Lung (tissue), 12 donors: ENCODE measurements around the gene ARHGEF25. TPM values are rescaled to one million over a fixed set of nuclear protein-coding genes. Genes with fewer than 3 reads are reported as not detected.

Source experiments
- ATAC-seq: fragments of 200-7000 bp; cut with Tn5 transposase; one replicate; pipeline ENCODE4 v1.9.1; 2020; ENCODE audit warnings: moderate number of reproducible peaks; ENCODE audit not compliant: insufficient read depth, low FRiP score
- DNase-seq, 3 donors: peaks; one replicate each; pipeline ENCODE4 v3.0.0-alpha.2; 2013 to 2017
- H3K27ac ChIP-seq, 2 donors: one replicate each; pipeline ENCODE4 v1.5.1; 2013; ENCODE audit warnings: mild to moderate bottlenecking in 2 of 2, moderate library complexity in 2 of 2, control low read depth in 1 of 2, inconsistent platforms in 1 of 2, low read depth in 1 of 2, low read length in 1 of 2
- H3K27me3 ChIP-seq, 3 donors: one replicate each; pipeline ENCODE4 v1.5.1; 2013; ENCODE audit warnings: low read length in 2 of 3; ENCODE audit not compliant: control insufficient read depth in 3 of 3, insufficient read depth in 3 of 3
- H3K36me3 ChIP-seq, 4 donors: one replicate each; pipeline ENCODE4 v1.5.1; 2013; ENCODE audit warnings: low read length in 4 of 4, mild to moderate bottlenecking in 1 of 4, moderate library complexity in 1 of 4; ENCODE audit not compliant: control insufficient read depth in 4 of 4, insufficient read depth in 4 of 4
- H3K4me1 ChIP-seq, 5 donors: one replicate each; pipeline ENCODE4 v1.5.1; 2013; ENCODE audit warnings: low read length in 5 of 5, mild to moderate bottlenecking in 2 of 5, moderate library complexity in 1 of 5; ENCODE audit not compliant: control insufficient read depth in 5 of 5, insufficient read depth in 5 of 5
- H3K4me3 ChIP-seq: one replicate; pipeline ENCODE4 v1.5.1; 2013; ENCODE audit warnings: mild to moderate bottlenecking, control low read depth, moderate library complexity
- H3K9ac ChIP-seq, 2 donors: one replicate each; pipeline ENCODE4 v1.5.1; 2013; ENCODE audit warnings: low read length in 2 of 2, control low read depth in 1 of 2; ENCODE audit not compliant: insufficient read depth in 1 of 2
- H3K9me3 ChIP-seq, 4 donors: one replicate each; pipeline ENCODE4 v1.5.1; 2013; ENCODE audit warnings: low read length in 3 of 4, mild to moderate bottlenecking in 1 of 4, moderate library complexity in 1 of 4; ENCODE audit not compliant: control insufficient read depth in 4 of 4, insufficient read depth in 3 of 4
- CTCF ChIP-seq: IDR thresholded peaks from 2 replicates; pipeline ENCODE4 v1.5.1; 2012; ENCODE audit warnings: mild to moderate bottlenecking; ENCODE audit errors: control extremely low read depth, extremely low read depth
- WGBS, 2 donors: extraction: QIAGEN DNeasy Blood & Tissue Kit; methylation state at CpG; one replicate each; pipeline ENCODE4 v1.1.7; 2013; 5-methylcytosine and 5-hydroxymethylcytosine counted together
- polyA plus RNA-seq, 2 donors: library from polyadenylated mRNA; stranded (reverse); fragments of 200-250 nt; gene quantifications; one replicate each; pipeline ENCODE4 v1.2.1, GENCODE V29; 2013
- total RNA-seq, 2 donors: library from RNA; depleted of rRNA in 1 of 2; stranded (reverse); fragments of >200 nt in 1 of 2; gene quantifications; one replicate each; pipeline ENCODE4 v1.2.1, GENCODE V29; 2014 to 2021
- donor health status: control.
- donor health status: control.
- donor health status: Bipolar disorder and iron deficiency.
- donor health status: healthy.
- donor health status: DM: yes; HTN: yes; CAD: no.

The ARHGEF25 gene
- total and polyA plus RNA-seq, 4 donors: 7.8 to 23.0 (median 11.3) TPM

GRCh38 chr12:57590864-57591781, 20.1 kb upstream of the ARHGEF25 start, which contains the start of gene PIP4K2C:
PIP4K2C (plus strand) TSS chr12:57591192; CDS start chr12:57591290, 98 bp downstream.
- no peak for TF ChIP-seq CTCF
- Histone ChIP-seq H3K4me1 (peaks cover 0 to 18% (median 5%) of the 10 kb centered on the region in 5 donors), H3K9ac (peak within 1 kb of the TSS; percentile 37 to 62), H3K27ac (peak within 1 kb of the TSS; percentile 70 to 76), H3K4me3 (peak within 1 kb of the TSS; percentile 98), H3K9me3 (no peaks in the 10 kb centered on the region), H3K27me3 (peaks cover 0 to 8% (median 8%) of the 10 kb centered on the region in 3 donors), H3K36me3 (peaks cover 0 to 7% (median 0%) of the 10 kb centered on the region in 4 donors)
- WGBS, 2 donors: 1% methylated on average over 68 to 69 of the region's 69 CpGs
- ATAC-seq (peak; percentile 94), DNase-seq (peak; percentile 66 to 81 (median 72))

DNA sequence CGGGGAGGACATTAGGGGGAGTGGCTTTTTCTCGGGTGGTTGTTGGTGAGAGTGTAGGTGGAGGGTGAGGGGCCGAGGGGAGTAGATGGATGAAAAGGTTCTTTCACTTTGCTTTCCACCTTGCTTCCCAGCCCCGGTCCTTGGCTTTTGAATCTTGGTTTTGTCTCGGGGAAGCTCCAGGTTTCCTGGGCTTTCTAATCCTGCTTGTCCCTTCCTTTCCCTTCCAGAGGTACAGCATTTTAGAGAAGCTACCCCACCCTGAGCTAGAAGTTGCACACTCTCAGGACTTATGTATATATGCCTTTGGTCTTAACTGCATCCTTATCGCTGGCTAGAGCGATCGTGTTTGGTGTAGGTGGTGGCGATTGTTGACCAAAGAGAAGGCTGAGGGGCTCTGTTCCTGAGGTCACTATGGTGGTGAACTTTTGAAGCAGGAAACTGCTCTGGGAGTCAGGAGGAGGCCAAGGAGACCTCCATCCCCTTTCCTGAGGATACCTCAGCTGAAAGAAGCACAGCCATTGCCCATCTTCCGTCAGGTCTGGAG, 19.4 kb upstream of the ARHGEF25 start:
- H3K9ac ChIP-seq: peak overlapping the region in 1 of 2 donors; percentile 14
- peak; percentile 34 for ATAC-seq
- H3K4me1 ChIP-seq: peaks cover 0 to 18% (median 5%) of the 10 kb centered on the region in 5 donors
- 44 to 55% methylated on average over 10 of the region's 10 CpGs for WGBS, 2 donors
- no peak for TF ChIP-seq CTCF
- peaks cover 0 to 8% (median 8%) of the 10 kb centered on the region in 3 donors for H3K27me3 ChIP-seq
- DNase-seq: peak in 1 of 3 donors; percentile 33
- H3K9me3 ChIP-seq: no peaks in the 10 kb centered on the region
- peak overlapping the region in 1 of 2 donors; percentile 76 for H3K27ac ChIP-seq
- H3K36me3 ChIP-seq: peaks cover 0 to 7% (median 1%) of the 10 kb centered on the region in 4 donors
- H3K4me3 ChIP-seq: peak overlapping the region; percentile 98

GRCh38 chr12:57592551-57593165, 18.6 kb upstream of the ARHGEF25 start:
- Histone ChIP-seq H3K27ac (no peak overlapping the region), H3K9ac (no peak overlapping the region), H3K4me3 (no peak overlapping the region), H3K36me3 (peaks cover 0 to 7% (median 3%) of the 10 kb centered on the region in 4 donors), H3K27me3 (peaks cover 0 to 7% (median 5%) of the 10 kb centered on the region in 3 donors), H3K9me3 (no peaks in the 10 kb centered on the region), H3K4me1 (peaks cover 0 to 18% (median 5%) of the 10 kb centered on the region in 5 donors)
- no peak for TF ChIP-seq CTCF
- 67 to 78% methylated on average over 2 of the region's 2 CpGs for WGBS, 2 donors
- ATAC-seq (peak; percentile 12), DNase-seq (no peak)
